SK-N-SH (cell line): ENCODE measurements around the gene CASKIN1. TPM values are rescaled to one million over a fixed set of nuclear protein-coding genes. Genes with fewer than 3 reads are reported as not detected.

Experiments
- CTCF ChIA-PET: fragments of 300-600, 350-600 bp; formaldehyde crosslinking; extraction: SDS; loops from one replicate; lab custom pipeline; 2021; lab: Yijun Ruan, JAX
- POLR2A ChIA-PET: fragments of 350-600 bp; sonication (Branson Sonifier 250); formaldehyde crosslinking; extraction: SDS; loops from one replicate; lab custom pipeline; 2020; ENCODE audit warnings: antibody characterized with exemption, inconsistent platforms; lab: Yijun Ruan, JAX
- DNase-seq: peaks from one replicate; pipeline ENCODE4 v3.0.0; 2012
- H2AFZ ChIP-seq: fragments of 200-600 bp; sonication (generic); 2 replicates; pipeline ENCODE4 v1.8.1; 2016; ENCODE audit warnings: antibody characterized with exemption, mild to moderate bottlenecking, low read depth
- H3F3A ChIP-seq: fragments of 200-600 bp; sonication (generic); replicated peaks from 2 replicates; pipeline ENCODE3; 2016; ENCODE audit warnings: antibody characterized with exemption, mild to moderate bottlenecking; ENCODE audit not compliant: insufficient read depth
- H3K27ac ChIP-seq, 2 experiments: fragments of 200-500 bp in 1 of 2; fragments of 200-600 bp in 1 of 2; sonication (Bioruptor generic) in 1 of 2; sonication (generic), shearing (Covaris generic) in 1 of 2; 2 replicates each; pipeline versions ENCODE4 v1.5.1 to v1.6.1; 2014 to 2016; ENCODE audit warnings: low read depth in 2 of 2, inconsistent platforms in 1 of 2, low read length in 1 of 2, mild to moderate bottlenecking in 1 of 2, mixed read lengths in 1 of 2
- H3K27me3 ChIP-seq: fragments of 200-600 bp; sonication (generic), shearing (Covaris generic); 2 replicates; pipeline ENCODE4 v1.6.1; 2016; ENCODE audit warnings: mixed run types; ENCODE audit not compliant: insufficient read depth
- H3K36me3 ChIP-seq, 2 experiments: fragments of 200-500 bp in 1 of 2; fragments of 200-600 bp in 1 of 2; sonication (Bioruptor generic) in 1 of 2; sonication (generic) in 1 of 2; replicated peaks in 1 of 2; 2 replicates each; pipeline versions ENCODE3 to v1.5.1; 2014 to 2016; ENCODE audit warnings: low read length in 1 of 2, mild to moderate bottlenecking in 1 of 2; ENCODE audit not compliant: insufficient read depth in 2 of 2, control insufficient read depth in 1 of 2
- H3K4me1 ChIP-seq, 2 experiments: fragments of 200-500 bp in 1 of 2; fragments of 200-600 bp in 1 of 2; sonication (Bioruptor generic) in 1 of 2; sonication (generic), shearing (Covaris generic) in 1 of 2; 2 replicates each; pipeline versions ENCODE4 v1.5.1 to v1.6.1; 2014 to 2016; ENCODE audit warnings: low read depth in 1 of 2, low read length in 1 of 2, mixed run types in 1 of 2; ENCODE audit not compliant: insufficient read depth in 2 of 2, control insufficient read depth in 1 of 2
- H3K4me2 ChIP-seq: fragments of 200-600 bp; sonication (generic), shearing (Covaris generic); 2 replicates; pipeline ENCODE4 v1.6.1; 2017; ENCODE audit warnings: mixed run types
- H3K4me3 ChIP-seq, 2 experiments: fragments of 200-500 bp in 1 of 2; fragments of 200-600 bp in 1 of 2; sonication (Bioruptor generic) in 1 of 2; sonication (generic), shearing (Covaris generic) in 1 of 2; 2 replicates each; pipeline versions ENCODE4 v1.5.1 to v1.8.1; 2014 to 2016; ENCODE audit warnings: low read depth in 2 of 2, inconsistent platforms in 1 of 2, low read length in 1 of 2, mild to moderate bottlenecking in 1 of 2, mixed read lengths in 1 of 2, moderate library complexity in 1 of 2
- H3K79me2 ChIP-seq: fragments of 200-600 bp; sonication (generic); 2 replicates; pipeline ENCODE4 v1.8.1; 2017; ENCODE audit warnings: mild to moderate bottlenecking; ENCODE audit not compliant: insufficient read depth
- H3K9ac ChIP-seq: fragments of 200-600 bp; sonication (generic); 2 replicates; pipeline ENCODE4 v1.6.1; 2017; ENCODE audit warnings: mixed run types
- H3K9me2 ChIP-seq: fragments of 200-600 bp; sonication (generic); 2 replicates; pipeline ENCODE4 v1.6.1; 2017; ENCODE audit warnings: mixed run types
- H3K9me3 ChIP-seq: fragments of 200-600 bp; sonication (generic); 2 replicates; pipeline ENCODE4 v1.6.1; 2017; ENCODE audit warnings: mixed run types, mild to moderate bottlenecking, moderate library complexity
- H4K20me1 ChIP-seq: fragments of 200-600 bp; sonication (generic); 2 replicates; pipeline ENCODE4 v1.6.1; 2017; ENCODE audit warnings: mild to moderate bottlenecking, mixed run types; ENCODE audit not compliant: insufficient read depth
- ELF1 ChIP-seq: IDR thresholded peaks from 2 replicates; pipeline ENCODE4 v1.4.0; 2012
- FOSL2 ChIP-seq: IDR thresholded peaks from 2 replicates; pipeline ENCODE4 v1.4.0; 2012; ENCODE audit warnings: low read depth, mild to moderate bottlenecking, moderate library complexity, borderline replicate concordance
- GABPA ChIP-seq: IDR thresholded peaks from 2 replicates; pipeline ENCODE4 v1.4.0; 2012; ENCODE audit warnings: low read depth, mild to moderate bottlenecking
- NFIC ChIP-seq: IDR thresholded peaks from 2 replicates; pipeline ENCODE4 v1.4.0; 2012; ENCODE audit warnings: borderline replicate concordance
- NRF1 ChIP-seq: IDR thresholded peaks from 2 replicates; pipeline ENCODE4 v1.6.1; 2012; ENCODE audit warnings: low read depth, mild to moderate bottlenecking, low read length
- POLR2AphosphoS5 ChIP-seq: IDR thresholded peaks from 2 replicates; pipeline ENCODE4 v1.6.1; 2012; ENCODE audit warnings: low read depth, low read length
- RAD21 ChIP-seq: IDR thresholded peaks from 2 replicates; pipeline ENCODE4 v1.6.1; 2012; ENCODE audit warnings: mild to moderate bottlenecking, low read length
- RXRA ChIP-seq: IDR thresholded peaks from 2 replicates; pipeline ENCODE4 v1.4.0; 2012; ENCODE audit warnings: low read depth, mild to moderate bottlenecking, borderline replicate concordance
- TAF1 ChIP-seq: IDR thresholded peaks from 2 replicates; pipeline ENCODE4 v1.6.1; 2012; ENCODE audit warnings: low read depth, mild to moderate bottlenecking, low read length, moderate library complexity, borderline replicate concordance
- TCF12 ChIP-seq: IDR thresholded peaks from 2 replicates; pipeline ENCODE4 v1.4.0; 2012
- WGBS: methylation state at CpG from one replicate; pipeline ENCODE4 v1.1.6; 2017; ENCODE audit warnings: low lambda C conversion rate; 5-methylcytosine and 5-hydroxymethylcytosine counted together
- polyA plus RNA-seq, 3 experiments: library from polyadenylated mRNA; depleted of rRNA; stranded (reverse); fragments of >200 nt; gene quantifications; 2 replicates each; pipeline ENCODE4 v1.2.3, GENCODE V29; 2012
- TF ChIP-seq, protein P1 (sequence below): fragments of 150-350 bp; IDR thresholded peaks from 2 replicates; pipeline ENCODE4 v1.6.1; 2016; ENCODE audit warnings: mild to moderate bottlenecking, low read depth, low read length
- TF ChIP-seq, protein P2 (sequence below): IDR thresholded peaks from 2 replicates; pipeline ENCODE4 v1.4.0; 2012; ENCODE audit warnings: low read depth
- TF ChIP-seq, protein P3 (sequence below): fragments of 200-600 bp; sonication (generic); IDR thresholded peaks from 2 replicates; pipeline ENCODE4 v1.6.1; 2017; ENCODE audit warnings: antibody characterized with exemption, mild to moderate bottlenecking, moderate library complexity
- TF ChIP-seq, protein P4 (sequence below): IDR thresholded peaks from 2 replicates; pipeline ENCODE4 v1.6.1; 2012; ENCODE audit warnings: mild to moderate bottlenecking, low read depth, low read length, moderate library complexity
- TF ChIP-seq, protein P5 (sequence below): IDR thresholded peaks from 2 replicates; pipeline ENCODE4 v1.4.0; 2012; ENCODE audit warnings: low read depth, borderline replicate concordance

Gene CASKIN1
- polyA plus RNA-seq, 1 of the 3 experiments (the other 2 are of a cell fraction): 1.7 TPM

DNA sequence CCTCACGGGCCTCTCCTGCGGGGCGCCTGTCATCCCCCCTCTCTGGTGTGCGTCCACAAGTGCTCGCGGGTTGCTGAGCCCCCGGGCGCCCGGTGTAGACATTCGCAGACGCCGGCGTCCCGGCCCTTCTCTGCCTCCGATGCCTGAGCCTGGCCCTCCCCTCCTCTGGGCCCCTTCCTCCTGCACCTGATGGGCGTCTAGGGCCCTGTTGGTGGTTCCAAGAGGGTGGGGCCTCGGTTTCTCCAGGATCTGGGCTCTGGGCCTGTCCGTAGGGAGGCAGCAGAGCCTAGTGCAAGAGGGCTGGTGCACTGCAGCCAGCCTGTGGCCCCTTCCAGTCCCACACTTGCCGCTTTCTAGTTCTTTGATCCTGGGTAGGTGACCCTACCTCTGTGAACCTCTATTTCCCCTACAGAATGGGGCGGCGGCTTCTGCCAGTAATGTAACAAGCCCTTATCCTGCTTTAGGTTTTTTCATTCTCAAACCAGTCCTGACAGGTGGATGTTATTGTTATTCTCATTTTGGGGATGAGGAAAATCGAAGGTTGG lies 27.6 kb upstream of the CASKIN1 start:
- H3K9me3 ChIP-seq: no peaks in the 10 kb centered on the region
- ChIA-PET CTCF (interaction anchor here (0.6 to 1.5 kb wide), 3 partner anchors 26 to 1512 kb away, joined by 3 to 5 read pairs (median 4); no protein-coding TSS in a partner anchor), POLR2A (no interaction called here)
- H3K4me3 ChIP-seq: peak overlapping the region; percentile 72 to 96
- peak overlapping the region; percentile 91 for H3K4me2 ChIP-seq
- no peaks in the 10 kb centered on the region for H3K9me2 ChIP-seq
- H4K20me1 ChIP-seq: peaks cover 30% of the 10 kb centered on the region
- TF ChIP-seq TAF1: no peak
- TF ChIP-seq FOSL2: no peak
- TF ChIP-seq, protein P1, sequence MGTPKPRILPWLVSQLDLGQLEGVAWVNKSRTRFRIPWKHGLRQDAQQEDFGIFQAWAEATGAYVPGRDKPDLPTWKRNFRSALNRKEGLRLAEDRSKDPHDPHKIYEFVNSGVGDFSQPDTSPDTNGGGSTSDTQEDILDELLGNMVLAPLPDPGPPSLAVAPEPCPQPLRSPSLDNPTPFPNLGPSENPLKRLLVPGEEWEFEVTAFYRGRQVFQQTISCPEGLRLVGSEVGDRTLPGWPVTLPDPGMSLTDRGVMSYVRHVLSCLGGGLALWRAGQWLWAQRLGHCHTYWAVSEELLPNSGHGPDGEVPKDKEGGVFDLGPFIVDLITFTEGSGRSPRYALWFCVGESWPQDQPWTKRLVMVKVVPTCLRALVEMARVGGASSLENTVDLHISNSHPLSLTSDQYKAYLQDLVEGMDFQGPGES: no peak
- no peak for TF ChIP-seq GABPA
- TF ChIP-seq, protein P2, sequence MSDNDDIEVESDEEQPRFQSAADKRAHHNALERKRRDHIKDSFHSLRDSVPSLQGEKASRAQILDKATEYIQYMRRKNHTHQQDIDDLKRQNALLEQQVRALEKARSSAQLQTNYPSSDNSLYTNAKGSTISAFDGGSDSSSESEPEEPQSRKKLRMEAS: no peak
- peak; percentile 52 for TF ChIP-seq RAD21
- no peak for TF ChIP-seq RXRA
- TF ChIP-seq, protein P3, sequence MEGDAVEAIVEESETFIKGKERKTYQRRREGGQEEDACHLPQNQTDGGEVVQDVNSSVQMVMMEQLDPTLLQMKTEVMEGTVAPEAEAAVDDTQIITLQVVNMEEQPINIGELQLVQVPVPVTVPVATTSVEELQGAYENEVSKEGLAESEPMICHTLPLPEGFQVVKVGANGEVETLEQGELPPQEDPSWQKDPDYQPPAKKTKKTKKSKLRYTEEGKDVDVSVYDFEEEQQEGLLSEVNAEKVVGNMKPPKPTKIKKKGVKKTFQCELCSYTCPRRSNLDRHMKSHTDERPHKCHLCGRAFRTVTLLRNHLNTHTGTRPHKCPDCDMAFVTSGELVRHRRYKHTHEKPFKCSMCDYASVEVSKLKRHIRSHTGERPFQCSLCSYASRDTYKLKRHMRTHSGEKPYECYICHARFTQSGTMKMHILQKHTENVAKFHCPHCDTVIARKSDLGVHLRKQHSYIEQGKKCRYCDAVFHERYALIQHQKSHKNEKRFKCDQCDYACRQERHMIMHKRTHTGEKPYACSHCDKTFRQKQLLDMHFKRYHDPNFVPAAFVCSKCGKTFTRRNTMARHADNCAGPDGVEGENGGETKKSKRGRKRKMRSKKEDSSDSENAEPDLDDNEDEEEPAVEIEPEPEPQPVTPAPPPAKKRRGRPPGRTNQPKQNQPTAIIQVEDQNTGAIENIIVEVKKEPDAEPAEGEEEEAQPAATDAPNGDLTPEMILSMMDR: peak; percentile 27; the same call in 1 of the 2 replicates
- peak overlapping the region; percentile 54 for H2AFZ ChIP-seq
- peak overlapping the region; percentile 62 to 75 for H3K27ac ChIP-seq
- peak overlapping the region; percentile 89 for H3K9ac ChIP-seq
- peaks cover 0 to 4% of the 10 kb centered on the region in 2 experiments; a peak in 1 of 4 replicates for H3K4me1 ChIP-seq
- WGBS: 2% methylated on average over 6 of the region's 22 CpGs
- H3K79me2 ChIP-seq: peaks cover 50% of the 10 kb centered on the region
- H3F3A ChIP-seq: no peaks in the 10 kb centered on the region
- peak; percentile 74 for DNase-seq
- H3K27me3 ChIP-seq: no peaks in the 10 kb centered on the region
- H3K36me3 ChIP-seq: peaks cover 0 to 11% of the 10 kb centered on the region in 2 experiments

DNA sequence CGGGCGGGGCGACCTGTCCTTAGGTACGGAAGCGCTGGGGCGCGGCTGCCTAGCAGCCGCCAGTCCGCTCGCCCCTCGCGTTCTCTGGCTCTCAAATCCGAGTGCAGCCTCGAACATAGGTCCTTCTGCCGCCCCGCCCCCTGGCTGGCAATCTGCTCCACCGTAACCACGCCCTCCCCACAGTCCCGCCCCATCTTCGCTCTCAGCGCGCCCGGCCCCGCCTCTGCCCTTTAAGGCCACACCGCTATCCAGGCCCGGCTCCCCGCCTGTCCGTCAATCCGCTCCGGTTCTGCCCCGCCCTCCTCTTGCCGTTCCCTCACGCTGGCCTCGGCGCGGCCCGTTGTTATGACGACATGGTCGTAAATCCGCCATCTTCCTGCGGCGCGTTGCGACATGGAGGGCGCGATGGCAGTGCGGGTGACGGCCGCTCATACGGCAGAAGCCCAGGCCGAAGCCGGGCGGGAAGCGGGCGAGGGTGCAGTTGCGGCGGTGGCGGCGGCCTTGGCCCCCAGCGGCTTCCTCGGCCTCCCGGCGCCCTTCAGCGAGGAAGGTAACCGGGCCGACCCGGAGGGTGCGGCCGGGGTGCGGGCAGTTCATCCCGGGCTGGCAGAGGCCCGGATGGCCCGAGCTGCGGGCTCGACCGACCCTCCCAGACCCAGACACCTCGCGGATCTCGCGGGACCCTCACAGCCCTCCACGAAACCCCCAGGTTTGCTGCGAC lies 27.0 kb upstream of the CASKIN1 start, which contains the start of gene E4F1:
E4F1 (plus strand) TSS at position 371 of the 721 bp plus-strand sequence; CDS start at position 394, 23 bp downstream.
- Histone ChIP-seq H2AFZ (peak within 1 kb of the TSS; percentile 100), H3K27ac (peak within 1 kb of the TSS; percentile 62 to 75), H4K20me1 (peaks cover 26% of the 10 kb centered on the region), H3K79me2 (peaks cover 48% of the 10 kb centered on the region), H3K9me3 (no peaks in the 10 kb centered on the region), H3K36me3 (peaks cover 0 to 5% of the 10 kb centered on the region in 2 experiments), H3K9me2 (no peaks in the 10 kb centered on the region), H3K4me1 (peaks cover 0 to 4% of the 10 kb centered on the region in 2 experiments; a peak in 1 of 4 replicates), H3F3A (no peaks in the 10 kb centered on the region), H3K4me3 (peak within 1 kb of the TSS; percentile 72 to 96), H3K27me3 (no peaks in the 10 kb centered on the region), H3K9ac (peak within 1 kb of the TSS; percentile 89), H3K4me2 (peak within 1 kb of the TSS; percentile 91)
- peak; percentile 99 for DNase-seq
- WGBS: 1% methylated on average over 27 of the region's 82 CpGs
- CTCF ChIA-PET: interaction anchor here (1.5 kb wide), 1 partner anchor 29 kb away, joined by 5 read pairs; no protein-coding TSS in a partner anchor
- POLR2A ChIA-PET: no interaction called here
- TF ChIP-seq POLR2AphosphoS5 (peak; percentile 85), NRF1 (no peak), GABPA (peak; percentile 42; the same call in 1 of the 2 replicates), ELF1 (no peak), RAD21 (no peak), TCF12 (no peak), NFIC (no peak)
- TF ChIP-seq, protein P4, sequence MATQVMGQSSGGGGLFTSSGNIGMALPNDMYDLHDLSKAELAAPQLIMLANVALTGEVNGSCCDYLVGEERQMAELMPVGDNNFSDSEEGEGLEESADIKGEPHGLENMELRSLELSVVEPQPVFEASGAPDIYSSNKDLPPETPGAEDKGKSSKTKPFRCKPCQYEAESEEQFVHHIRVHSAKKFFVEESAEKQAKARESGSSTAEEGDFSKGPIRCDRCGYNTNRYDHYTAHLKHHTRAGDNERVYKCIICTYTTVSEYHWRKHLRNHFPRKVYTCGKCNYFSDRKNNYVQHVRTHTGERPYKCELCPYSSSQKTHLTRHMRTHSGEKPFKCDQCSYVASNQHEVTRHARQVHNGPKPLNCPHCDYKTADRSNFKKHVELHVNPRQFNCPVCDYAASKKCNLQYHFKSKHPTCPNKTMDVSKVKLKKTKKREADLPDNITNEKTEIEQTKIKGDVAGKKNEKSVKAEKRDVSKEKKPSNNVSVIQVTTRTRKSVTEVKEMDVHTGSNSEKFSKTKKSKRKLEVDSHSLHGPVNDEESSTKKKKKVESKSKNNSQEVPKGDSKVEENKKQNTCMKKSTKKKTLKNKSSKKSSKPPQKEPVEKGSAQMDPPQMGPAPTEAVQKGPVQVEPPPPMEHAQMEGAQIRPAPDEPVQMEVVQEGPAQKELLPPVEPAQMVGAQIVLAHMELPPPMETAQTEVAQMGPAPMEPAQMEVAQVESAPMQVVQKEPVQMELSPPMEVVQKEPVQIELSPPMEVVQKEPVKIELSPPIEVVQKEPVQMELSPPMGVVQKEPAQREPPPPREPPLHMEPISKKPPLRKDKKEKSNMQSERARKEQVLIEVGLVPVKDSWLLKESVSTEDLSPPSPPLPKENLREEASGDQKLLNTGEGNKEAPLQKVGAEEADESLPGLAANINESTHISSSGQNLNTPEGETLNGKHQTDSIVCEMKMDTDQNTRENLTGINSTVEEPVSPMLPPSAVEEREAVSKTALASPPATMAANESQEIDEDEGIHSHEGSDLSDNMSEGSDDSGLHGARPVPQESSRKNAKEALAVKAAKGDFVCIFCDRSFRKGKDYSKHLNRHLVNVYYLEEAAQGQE: 0 out of 2 replicates have a peak, but pooled peaks have one; percentile 20
- TF ChIP-seq, protein P5, sequence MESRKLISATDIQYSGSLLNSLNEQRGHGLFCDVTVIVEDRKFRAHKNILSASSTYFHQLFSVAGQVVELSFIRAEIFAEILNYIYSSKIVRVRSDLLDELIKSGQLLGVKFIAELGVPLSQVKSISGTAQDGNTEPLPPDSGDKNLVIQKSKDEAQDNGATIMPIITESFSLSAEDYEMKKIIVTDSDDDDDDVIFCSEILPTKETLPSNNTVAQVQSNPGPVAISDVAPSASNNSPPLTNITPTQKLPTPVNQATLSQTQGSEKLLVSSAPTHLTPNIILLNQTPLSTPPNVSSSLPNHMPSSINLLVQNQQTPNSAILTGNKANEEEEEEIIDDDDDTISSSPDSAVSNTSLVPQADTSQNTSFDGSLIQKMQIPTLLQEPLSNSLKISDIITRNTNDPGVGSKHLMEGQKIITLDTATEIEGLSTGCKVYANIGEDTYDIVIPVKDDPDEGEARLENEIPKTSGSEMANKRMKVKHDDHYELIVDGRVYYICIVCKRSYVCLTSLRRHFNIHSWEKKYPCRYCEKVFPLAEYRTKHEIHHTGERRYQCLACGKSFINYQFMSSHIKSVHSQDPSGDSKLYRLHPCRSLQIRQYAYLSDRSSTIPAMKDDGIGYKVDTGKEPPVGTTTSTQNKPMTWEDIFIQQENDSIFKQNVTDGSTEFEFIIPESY: peak; percentile 52; the same call in 1 of the 2 replicates
- TF ChIP-seq, protein P1: no peak
